ENCODE data around the gene VAPB.

The VAPB gene

GRCh38 chr20:58388882-58389323 is at the start of gene VAPB:
Gene VAPB, plus strand, starts transcription at chr20:58389229. Its CDS starts 231 bp downstream, at chr20:58389460.
- no peak for TF ChIP-seq CTCF (IDR thresholded peaks at IDR 0.05; ENCODE audit: low read depth, low read length)
- DNase-seq (ENCODE audit: extremely low read depth, low read depth): peak; percentile 94

- DNase-seq (ENCODE audit: extremely low read depth, low read depth): no peak
- no peak for TF ChIP-seq CTCF (IDR thresholded peaks at IDR 0.05; ENCODE audit: low read depth, low read length)
These were observed 49.3 kb upstream of the VAPB start for GRCh38 chr20:58339741-58340140.

- no peak for DNase-seq (ENCODE audit: extremely low read depth, low read depth)
- no peak for TF ChIP-seq CTCF (IDR thresholded peaks at IDR 0.05; ENCODE audit: low read depth, low read length)
These were observed 48.9 kb upstream of the VAPB start for GRCh38 chr20:58340151-58340550.

- DNase-seq (ENCODE audit: extremely low read depth, low read depth): no peak
- no peak for TF ChIP-seq CTCF (IDR thresholded peaks at IDR 0.05; ENCODE audit: low read depth, low read length)
These were observed 48.2 kb upstream of the VAPB start for GRCh38 chr20:58340853-58341252.

- no peak for TF ChIP-seq CTCF (IDR thresholded peaks at IDR 0.05; ENCODE audit: low read depth, low read length)
- DNase-seq (ENCODE audit: extremely low read depth, low read depth): no peak
These were observed 46.7 kb upstream of the VAPB start for GRCh38 chr20:58342104-58342945.

- TF ChIP-seq CTCF (IDR thresholded peaks at IDR 0.05; ENCODE audit: low read depth, low read length): no peak
- DNase-seq (ENCODE audit: extremely low read depth, low read depth): no peak
These were observed 44.3 kb upstream of the VAPB start for GRCh38 chr20:58344741-58345140.

- no peak for DNase-seq (ENCODE audit: extremely low read depth, low read depth)
- TF ChIP-seq CTCF (IDR thresholded peaks at IDR 0.05; ENCODE audit: low read depth, low read length): no peak
These were observed 39.5 kb upstream of the VAPB start for GRCh38 chr20:58349570-58349969.

Data from AG09319 (cell line).